ENCODE measurements around the gene ITPA. TPM values are rescaled to one million over a fixed set of nuclear protein-coding genes. Genes with fewer than 3 reads are reported as not detected.
A peak's percentile ranks its signal among the peaks of the same experiment; 100 is the strongest.
"Not testable (repeated sequence)": the region's sequence is repeated elsewhere in the genome, so short reads cannot be mapped to it uniquely, and the experiment has no call there.

The ITPA gene
- total RNA-seq, 1 donor from 2014 or later = 40.9 TPM

- Histone ChIP-seq H3K27me3 (ENCODE audit: low read depth) (no peaks in the 10 kb centered on the region), H3K27ac (no peak overlapping the region), H3K36me3 (no peaks in the 10 kb centered on the region), H3K4me1 (peaks cover 10% of the 10 kb centered on the region), H3K4me3 (no peak overlapping the region), H3K9me3 (no peaks in the 10 kb centered on the region)
- DNase-seq (no peak), ATAC-seq (no peak)
- intact Hi-C loops (cut with DNase I) = no loop called here
- TF ChIP-seq CTCF (IDR thresholded peaks at IDR 0.05) = no peak
Observed at GRCh38 chr20:3177746-3178485, 31.4 kb upstream of the ITPA start.

- Histone ChIP-seq H3K36me3 (no peaks in the 10 kb centered on the region), H3K27ac (no peak overlapping the region), H3K27me3 (ENCODE audit: low read depth) (no peaks in the 10 kb centered on the region), H3K4me3 (no peak overlapping the region), H3K4me1 (no peaks in the 10 kb centered on the region), H3K9me3 (no peaks in the 10 kb centered on the region)
- intact Hi-C loops (cut with DNase I) = no loop called here
- no peak for TF ChIP-seq CTCF (IDR thresholded peaks at IDR 0.05)
- no peak for ATAC-seq
- DNase-seq = no peak
Observed at GRCh38 chr20:3180319-3180718, 29.0 kb upstream of the ITPA start.

GRCh38 chr20:3181270-3181669 lies 28.0 kb upstream of the ITPA start:
- Histone ChIP-seq H3K4me1 (no peaks in the 10 kb centered on the region), H3K9me3 (no peaks in the 10 kb centered on the region), H3K36me3 (no peaks in the 10 kb centered on the region), H3K27me3 (ENCODE audit: low read depth) (no peaks in the 10 kb centered on the region), H3K27ac (no peak overlapping the region), H3K4me3 (no peak overlapping the region)
- intact Hi-C loops (cut with DNase I) = no loop called here
- ATAC-seq = no peak
- no peak for TF ChIP-seq CTCF (IDR thresholded peaks at IDR 0.05)
- DNase-seq = no peak

GRCh38 chr20:3182429-3182828 lies 26.9 kb upstream of the ITPA start:
- H3K27ac ChIP-seq; intact Hi-C loops (cut with DNase I); H3K27me3 ChIP-seq (ENCODE audit: low read depth); H3K4me1 ChIP-seq; H3K36me3 ChIP-seq; H3K9me3 ChIP-seq; H3K4me3 ChIP-seq; ATAC-seq: not testable (repeated sequence)
- peak; percentile 4 for DNase-seq

GRCh38 chr20:3183896-3184612 lies 25.2 kb upstream of the ITPA start:
- Histone ChIP-seq H3K27ac (no peak overlapping the region), H3K36me3 (peaks cover 11% of the 10 kb centered on the region), H3K27me3 (ENCODE audit: low read depth) (no peaks in the 10 kb centered on the region), H3K9me3 (no peaks in the 10 kb centered on the region), H3K4me1 (no peaks in the 10 kb centered on the region), H3K4me3 (no peak overlapping the region)
- ATAC-seq (no peak), DNase-seq (no peak)
- intact Hi-C loops (cut with DNase I) = no loop called here
- TF ChIP-seq CTCF (IDR thresholded peaks at IDR 0.05) = no peak

GRCh38 chr20:3187861-3188260 lies 21.4 kb upstream of the ITPA start:
- ATAC-seq; H3K27me3 ChIP-seq (ENCODE audit: low read depth); H3K4me3 ChIP-seq; intact Hi-C loops (cut with DNase I); H3K9me3 ChIP-seq; H3K4me1 ChIP-seq; H3K27ac ChIP-seq: not testable (repeated sequence)
- DNase-seq = peak; percentile 35
- H3K36me3 ChIP-seq = peaks cover 48% of the 10 kb centered on the region
